ENCODE results near the gene SMAD6.

The SMAD6 gene

DNA sequence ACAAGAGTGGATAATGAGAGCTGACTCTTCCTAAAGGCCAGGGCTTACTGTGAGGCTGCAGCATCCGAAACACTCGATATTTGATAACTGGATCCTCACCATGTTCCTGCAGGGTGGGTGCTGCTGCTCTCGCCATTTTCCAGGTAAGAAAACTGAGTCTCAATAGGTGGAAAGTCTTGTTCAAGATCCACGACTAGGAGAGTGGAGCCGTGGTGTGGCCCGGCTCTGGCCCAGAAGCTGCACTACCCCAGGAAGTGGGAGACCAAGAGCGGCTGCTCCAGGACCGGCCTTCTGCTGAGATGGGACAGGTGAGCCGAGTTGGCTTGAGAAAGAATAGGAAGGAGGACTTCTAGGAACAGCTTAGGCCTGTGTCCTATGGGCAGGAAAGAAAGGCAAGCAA is 121.6 kb downstream of the SMAD6 start:
- Histone ChIP-seq H3K4me2 (ENCODE audit: low read depth, low read length) (no peak overlapping the region), H3K9me3 (replicated peaks; ENCODE audit: insufficient read depth, low read length) (no peaks in the 10 kb centered on the region), H3F3A (ENCODE audit: insufficient read depth, low read length) (no peaks in the 10 kb centered on the region), H3K4me3 (ENCODE audit: low read length) (no peak overlapping the region), H3K9ac (ENCODE audit: low read length) (no peak overlapping the region), H3K9me2 (replicated peaks; ENCODE audit: insufficient read depth, low read length) (no peaks in the 10 kb centered on the region), H4K20me1 (ENCODE audit: insufficient read depth, low read length) (no peaks in the 10 kb centered on the region), H3K4me1 (ENCODE audit: low read length) (no peaks in the 10 kb centered on the region), H3K27ac (ENCODE audit: low read length) (no peak overlapping the region), H3K79me2 (ENCODE audit: low read length) (no peaks in the 10 kb centered on the region), H3K36me3 (replicated peaks; ENCODE audit: insufficient read depth, low read length) (no peaks in the 10 kb centered on the region), H2AFZ (ENCODE audit: low read length) (no peak overlapping the region), H3K27me3 (replicated peaks; ENCODE audit: insufficient read depth, low read length) (no peaks in the 10 kb centered on the region)
- TF ChIP-seq, protein P1, sequence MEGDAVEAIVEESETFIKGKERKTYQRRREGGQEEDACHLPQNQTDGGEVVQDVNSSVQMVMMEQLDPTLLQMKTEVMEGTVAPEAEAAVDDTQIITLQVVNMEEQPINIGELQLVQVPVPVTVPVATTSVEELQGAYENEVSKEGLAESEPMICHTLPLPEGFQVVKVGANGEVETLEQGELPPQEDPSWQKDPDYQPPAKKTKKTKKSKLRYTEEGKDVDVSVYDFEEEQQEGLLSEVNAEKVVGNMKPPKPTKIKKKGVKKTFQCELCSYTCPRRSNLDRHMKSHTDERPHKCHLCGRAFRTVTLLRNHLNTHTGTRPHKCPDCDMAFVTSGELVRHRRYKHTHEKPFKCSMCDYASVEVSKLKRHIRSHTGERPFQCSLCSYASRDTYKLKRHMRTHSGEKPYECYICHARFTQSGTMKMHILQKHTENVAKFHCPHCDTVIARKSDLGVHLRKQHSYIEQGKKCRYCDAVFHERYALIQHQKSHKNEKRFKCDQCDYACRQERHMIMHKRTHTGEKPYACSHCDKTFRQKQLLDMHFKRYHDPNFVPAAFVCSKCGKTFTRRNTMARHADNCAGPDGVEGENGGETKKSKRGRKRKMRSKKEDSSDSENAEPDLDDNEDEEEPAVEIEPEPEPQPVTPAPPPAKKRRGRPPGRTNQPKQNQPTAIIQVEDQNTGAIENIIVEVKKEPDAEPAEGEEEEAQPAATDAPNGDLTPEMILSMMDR (IDR thresholded peaks at IDR 0.05; ENCODE audit: low read length), result no peak
- TF ChIP-seq EZH2phosphoT487 (IDR thresholded peaks at IDR 0.05; ENCODE audit: low read length) (no peak), EZH2 (optimal IDR thresholded peaks at IDR 0.05; ENCODE audit: low read depth, low read length) (no peak)
- no peak for DNase-seq

DNA sequence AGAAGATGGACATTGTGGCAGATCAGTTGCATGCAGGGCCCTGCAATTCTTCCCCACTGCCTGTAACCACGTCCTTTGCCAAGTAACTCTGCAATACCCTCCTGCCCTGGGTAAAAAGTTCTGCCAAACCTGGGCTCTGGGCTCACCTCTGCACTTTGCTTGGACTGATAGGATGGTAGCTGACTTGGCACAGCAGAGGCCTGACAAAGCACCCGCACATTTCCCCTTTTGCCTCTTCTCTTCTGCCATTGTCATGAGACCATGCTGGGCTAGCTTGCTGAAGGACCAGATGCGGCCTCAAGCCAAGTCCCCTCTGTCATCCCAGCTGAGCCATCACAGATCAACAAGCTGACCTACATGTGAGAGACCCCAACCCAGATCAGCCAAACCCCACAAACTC is 122.4 kb downstream of the SMAD6 start:
- Histone ChIP-seq H3K4me1 (ENCODE audit: low read length) (no peaks in the 10 kb centered on the region), H3K27ac (ENCODE audit: low read length) (no peak overlapping the region), H3K9me2 (replicated peaks; ENCODE audit: insufficient read depth, low read length) (no peaks in the 10 kb centered on the region), H4K20me1 (ENCODE audit: insufficient read depth, low read length) (no peaks in the 10 kb centered on the region), H2AFZ (ENCODE audit: low read length) (no peak overlapping the region), H3K27me3 (replicated peaks; ENCODE audit: insufficient read depth, low read length) (no peaks in the 10 kb centered on the region), H3K4me3 (ENCODE audit: low read length) (no peak overlapping the region), H3K9ac (ENCODE audit: low read length) (no peak overlapping the region), H3F3A (ENCODE audit: insufficient read depth, low read length) (no peaks in the 10 kb centered on the region), H3K79me2 (ENCODE audit: low read length) (no peaks in the 10 kb centered on the region), H3K4me2 (ENCODE audit: low read depth, low read length) (no peak overlapping the region), H3K36me3 (replicated peaks; ENCODE audit: insufficient read depth, low read length) (no peaks in the 10 kb centered on the region), H3K9me3 (replicated peaks; ENCODE audit: insufficient read depth, low read length) (no peaks in the 10 kb centered on the region)
- DNase-seq, result no peak
- TF ChIP-seq EZH2phosphoT487 (IDR thresholded peaks at IDR 0.05; ENCODE audit: low read length) (no peak), EZH2 (optimal IDR thresholded peaks at IDR 0.05; ENCODE audit: low read depth, low read length) (no peak)
- TF ChIP-seq, protein P1 (IDR thresholded peaks at IDR 0.05; ENCODE audit: low read length), result no peak

DNA sequence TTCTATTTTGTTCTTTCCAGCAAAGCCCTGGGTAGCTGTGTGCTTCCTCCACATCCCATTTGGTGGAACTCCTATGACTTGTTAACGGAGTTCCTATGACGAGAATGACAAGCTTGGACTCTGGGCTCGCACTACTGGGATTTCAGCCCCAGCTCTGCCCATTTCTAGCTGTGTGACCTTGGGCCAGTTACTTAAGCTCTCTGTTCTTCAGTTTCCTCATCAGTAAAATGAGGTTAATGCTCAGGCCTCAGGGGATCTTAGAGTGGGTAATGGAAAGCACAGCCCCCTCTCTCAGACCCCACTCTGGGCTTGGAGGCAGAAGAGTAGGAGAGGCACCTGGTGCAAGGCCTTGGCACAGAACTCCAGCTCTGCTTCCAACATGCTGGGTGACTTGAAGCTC is 123.1 kb downstream of the SMAD6 start:
- no peaks in the 10 kb centered on the region for H4K20me1 ChIP-seq (ENCODE audit: insufficient read depth, low read length)
- no peak overlapping the region for H3K4me3 ChIP-seq (ENCODE audit: low read length)
- no peaks in the 10 kb centered on the region for H3K36me3 ChIP-seq (replicated peaks; ENCODE audit: insufficient read depth, low read length)
- H3K9me2 ChIP-seq (replicated peaks; ENCODE audit: insufficient read depth, low read length), result no peaks in the 10 kb centered on the region
- TF ChIP-seq EZH2 (optimal IDR thresholded peaks at IDR 0.05; ENCODE audit: low read depth, low read length) (no peak), EZH2phosphoT487 (IDR thresholded peaks at IDR 0.05; ENCODE audit: low read length) (no peak)
- H3K9ac ChIP-seq (ENCODE audit: low read length), result no peak overlapping the region
- H3K4me1 ChIP-seq (ENCODE audit: low read length), result no peaks in the 10 kb centered on the region
- no peaks in the 10 kb centered on the region for H3F3A ChIP-seq (ENCODE audit: insufficient read depth, low read length)
- H3K27me3 ChIP-seq (replicated peaks; ENCODE audit: insufficient read depth, low read length), result no peaks in the 10 kb centered on the region
- H3K79me2 ChIP-seq (ENCODE audit: low read length), result no peaks in the 10 kb centered on the region
- H3K9me3 ChIP-seq (replicated peaks; ENCODE audit: insufficient read depth, low read length), result no peaks in the 10 kb centered on the region
- no peak overlapping the region for H3K4me2 ChIP-seq (ENCODE audit: low read depth, low read length)
- no peak overlapping the region for H3K27ac ChIP-seq (ENCODE audit: low read length)
- DNase-seq, result no peak
- no peak overlapping the region for H2AFZ ChIP-seq (ENCODE audit: low read length)

DNA sequence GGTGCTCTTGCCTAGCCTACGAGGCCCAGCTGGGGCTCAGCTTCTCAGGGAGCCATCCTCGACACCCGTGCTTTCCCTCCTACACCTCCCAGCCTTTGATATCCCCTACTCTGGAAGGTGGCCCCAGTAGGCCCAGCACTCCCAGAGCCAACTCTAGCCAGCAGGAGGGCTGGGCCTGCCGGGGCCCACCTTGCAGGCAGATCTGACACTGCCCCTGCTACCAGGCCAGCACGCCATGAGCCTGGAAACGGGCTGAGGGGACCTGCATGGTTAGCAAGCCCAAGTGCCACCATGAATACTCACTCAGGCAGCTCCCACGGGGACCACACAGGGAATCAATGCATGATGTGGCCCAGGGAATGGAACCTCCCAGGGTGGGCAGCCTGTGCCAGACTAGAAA is 123.7 kb downstream of the SMAD6 start:
- H3F3A ChIP-seq (ENCODE audit: insufficient read depth, low read length), result no peaks in the 10 kb centered on the region
- H3K27ac ChIP-seq (ENCODE audit: low read length), result no peak overlapping the region
- no peaks in the 10 kb centered on the region for H3K4me1 ChIP-seq (ENCODE audit: low read length)
- DNase-seq, result no peak
- H3K9me2 ChIP-seq (replicated peaks; ENCODE audit: insufficient read depth, low read length), result no peaks in the 10 kb centered on the region
- H3K9ac ChIP-seq (ENCODE audit: low read length), result no peak overlapping the region
- TF ChIP-seq EZH2phosphoT487 (IDR thresholded peaks at IDR 0.05; ENCODE audit: low read length) (no peak), EZH2 (optimal IDR thresholded peaks at IDR 0.05; ENCODE audit: low read depth, low read length) (no peak)
- TF ChIP-seq, protein P1 (IDR thresholded peaks at IDR 0.05; ENCODE audit: low read length), result no peak
- H2AFZ ChIP-seq (ENCODE audit: low read length), result no peak overlapping the region
- no peak overlapping the region for H3K4me3 ChIP-seq (ENCODE audit: low read length)
- H3K79me2 ChIP-seq (ENCODE audit: low read length), result no peaks in the 10 kb centered on the region
- no peaks in the 10 kb centered on the region for H3K36me3 ChIP-seq (replicated peaks; ENCODE audit: insufficient read depth, low read length)
- no peak overlapping the region for H3K4me2 ChIP-seq (ENCODE audit: low read depth, low read length)
- H3K27me3 ChIP-seq (replicated peaks; ENCODE audit: insufficient read depth, low read length), result no peaks in the 10 kb centered on the region
- no peaks in the 10 kb centered on the region for H4K20me1 ChIP-seq (ENCODE audit: insufficient read depth, low read length)
- no peaks in the 10 kb centered on the region for H3K9me3 ChIP-seq (replicated peaks; ENCODE audit: insufficient read depth, low read length)

Data from MM.1S (cell line).